ENCODE measurements around the gene EXOC6.

DNA sequence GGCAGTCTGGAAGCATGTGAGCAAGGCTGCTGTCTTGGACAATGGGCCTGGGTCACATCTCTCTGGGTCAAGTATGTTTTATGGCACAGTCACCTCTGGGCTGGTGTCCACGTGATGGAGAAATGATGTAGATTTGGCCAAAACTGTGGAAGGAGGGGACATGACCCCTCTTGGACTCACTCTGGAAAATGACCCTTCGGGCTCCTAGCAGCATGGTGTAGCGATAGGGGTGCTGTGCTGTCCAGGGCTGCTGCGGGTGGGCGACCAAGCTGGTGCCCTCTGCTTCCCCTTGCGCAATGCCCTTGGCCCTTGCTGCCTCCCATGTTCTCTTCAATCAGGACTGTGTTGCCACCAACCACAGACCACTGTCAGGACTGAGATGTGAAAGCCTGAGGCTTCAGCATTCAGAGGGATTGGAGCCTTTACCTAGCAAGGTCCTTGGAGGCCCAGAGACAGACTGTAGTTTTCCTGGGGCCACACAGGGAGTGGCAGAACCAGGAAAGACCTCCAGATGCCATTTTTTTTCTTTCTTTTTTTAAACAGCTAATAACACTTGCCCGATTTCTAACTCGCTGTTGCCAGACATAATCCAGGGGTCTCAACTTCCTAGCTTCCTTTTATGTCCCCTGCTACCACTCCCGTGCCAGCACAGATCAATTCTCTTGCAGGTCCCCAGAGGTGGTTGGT lies 231.5 kb downstream of the EXOC6 start:
- TF ChIP-seq, protein P1, sequence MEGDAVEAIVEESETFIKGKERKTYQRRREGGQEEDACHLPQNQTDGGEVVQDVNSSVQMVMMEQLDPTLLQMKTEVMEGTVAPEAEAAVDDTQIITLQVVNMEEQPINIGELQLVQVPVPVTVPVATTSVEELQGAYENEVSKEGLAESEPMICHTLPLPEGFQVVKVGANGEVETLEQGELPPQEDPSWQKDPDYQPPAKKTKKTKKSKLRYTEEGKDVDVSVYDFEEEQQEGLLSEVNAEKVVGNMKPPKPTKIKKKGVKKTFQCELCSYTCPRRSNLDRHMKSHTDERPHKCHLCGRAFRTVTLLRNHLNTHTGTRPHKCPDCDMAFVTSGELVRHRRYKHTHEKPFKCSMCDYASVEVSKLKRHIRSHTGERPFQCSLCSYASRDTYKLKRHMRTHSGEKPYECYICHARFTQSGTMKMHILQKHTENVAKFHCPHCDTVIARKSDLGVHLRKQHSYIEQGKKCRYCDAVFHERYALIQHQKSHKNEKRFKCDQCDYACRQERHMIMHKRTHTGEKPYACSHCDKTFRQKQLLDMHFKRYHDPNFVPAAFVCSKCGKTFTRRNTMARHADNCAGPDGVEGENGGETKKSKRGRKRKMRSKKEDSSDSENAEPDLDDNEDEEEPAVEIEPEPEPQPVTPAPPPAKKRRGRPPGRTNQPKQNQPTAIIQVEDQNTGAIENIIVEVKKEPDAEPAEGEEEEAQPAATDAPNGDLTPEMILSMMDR (IDR thresholded peaks at IDR 0.05; ENCODE audit: insufficient read depth, low read length) = no peak
- TF ChIP-seq POLR2AphosphoS5 (IDR thresholded peaks at IDR 0.05; ENCODE audit: low read depth) (no peak), SPI1 (IDR thresholded peaks at IDR 0.05; ENCODE audit: borderline replicate concordance, low read depth) (no peak), GABPA (IDR thresholded peaks at IDR 0.05; ENCODE audit: low read depth) (no peak)
- TF ChIP-seq, protein P2, sequence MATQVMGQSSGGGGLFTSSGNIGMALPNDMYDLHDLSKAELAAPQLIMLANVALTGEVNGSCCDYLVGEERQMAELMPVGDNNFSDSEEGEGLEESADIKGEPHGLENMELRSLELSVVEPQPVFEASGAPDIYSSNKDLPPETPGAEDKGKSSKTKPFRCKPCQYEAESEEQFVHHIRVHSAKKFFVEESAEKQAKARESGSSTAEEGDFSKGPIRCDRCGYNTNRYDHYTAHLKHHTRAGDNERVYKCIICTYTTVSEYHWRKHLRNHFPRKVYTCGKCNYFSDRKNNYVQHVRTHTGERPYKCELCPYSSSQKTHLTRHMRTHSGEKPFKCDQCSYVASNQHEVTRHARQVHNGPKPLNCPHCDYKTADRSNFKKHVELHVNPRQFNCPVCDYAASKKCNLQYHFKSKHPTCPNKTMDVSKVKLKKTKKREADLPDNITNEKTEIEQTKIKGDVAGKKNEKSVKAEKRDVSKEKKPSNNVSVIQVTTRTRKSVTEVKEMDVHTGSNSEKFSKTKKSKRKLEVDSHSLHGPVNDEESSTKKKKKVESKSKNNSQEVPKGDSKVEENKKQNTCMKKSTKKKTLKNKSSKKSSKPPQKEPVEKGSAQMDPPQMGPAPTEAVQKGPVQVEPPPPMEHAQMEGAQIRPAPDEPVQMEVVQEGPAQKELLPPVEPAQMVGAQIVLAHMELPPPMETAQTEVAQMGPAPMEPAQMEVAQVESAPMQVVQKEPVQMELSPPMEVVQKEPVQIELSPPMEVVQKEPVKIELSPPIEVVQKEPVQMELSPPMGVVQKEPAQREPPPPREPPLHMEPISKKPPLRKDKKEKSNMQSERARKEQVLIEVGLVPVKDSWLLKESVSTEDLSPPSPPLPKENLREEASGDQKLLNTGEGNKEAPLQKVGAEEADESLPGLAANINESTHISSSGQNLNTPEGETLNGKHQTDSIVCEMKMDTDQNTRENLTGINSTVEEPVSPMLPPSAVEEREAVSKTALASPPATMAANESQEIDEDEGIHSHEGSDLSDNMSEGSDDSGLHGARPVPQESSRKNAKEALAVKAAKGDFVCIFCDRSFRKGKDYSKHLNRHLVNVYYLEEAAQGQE (IDR thresholded peaks at IDR 0.05; ENCODE audit: insufficient replicate concordance, low read depth) = no peak

Measured in HL-60 (cell line).